ENCODE results near the gene CASQ2.

CASQ2 gene

GRCh38 chr1:115706587-115707425 is 61.7 kb downstream of the CASQ2 start:
- no peak overlapping the region for H3K4me3 ChIP-seq (ENCODE audit: low read length)
- TF ChIP-seq ZNF274 (IDR thresholded peaks at IDR 0.05; ENCODE audit: low read depth, low read length): no peak

GRCh38 chr1:115705963-115706362 is 62.6 kb downstream of the CASQ2 start:
- TF ChIP-seq ZNF274 (IDR thresholded peaks at IDR 0.05; ENCODE audit: low read depth, low read length): no peak
- no peak overlapping the region for H3K4me3 ChIP-seq (ENCODE audit: low read length)

- no peak overlapping the region for H3K4me3 ChIP-seq (ENCODE audit: low read length)
- no peak for TF ChIP-seq ZNF274 (IDR thresholded peaks at IDR 0.05; ENCODE audit: low read depth, low read length)
Measured at GRCh38 chr1:115705085-115705951, 63.2 kb downstream of the CASQ2 start.

- no peak overlapping the region for H3K4me3 ChIP-seq (ENCODE audit: low read length)
- TF ChIP-seq ZNF274 (IDR thresholded peaks at IDR 0.05; ENCODE audit: low read depth, low read length): no peak
Measured at GRCh38 chr1:115702959-115703358, 65.6 kb downstream of the CASQ2 start.

- H3K4me3 ChIP-seq (ENCODE audit: low read length): no peak overlapping the region
- no peak for TF ChIP-seq ZNF274 (IDR thresholded peaks at IDR 0.05; ENCODE audit: low read depth, low read length)
Measured at GRCh38 chr1:115701090-115701489, 67.4 kb downstream of the CASQ2 start.

GRCh38 chr1:115697619-115698018 is 70.9 kb downstream of the CASQ2 start:
- TF ChIP-seq ZNF274 (IDR thresholded peaks at IDR 0.05; ENCODE audit: low read depth, low read length): no peak
- H3K4me3 ChIP-seq (ENCODE audit: low read length): no peak overlapping the region

GRCh38 chr1:115694805-115695204 is 73.7 kb downstream of the CASQ2 start:
- no peak for TF ChIP-seq ZNF274 (IDR thresholded peaks at IDR 0.05; ENCODE audit: low read depth, low read length)

GRCh38 chr1:115692224-115692623 is 76.3 kb downstream of the CASQ2 start:
- no peak for TF ChIP-seq ZNF274 (IDR thresholded peaks at IDR 0.05; ENCODE audit: low read depth, low read length)
- no peak overlapping the region for H3K4me3 ChIP-seq (ENCODE audit: low read length)

More at GRCh38 chr1:115694805-115695204, 73.7 kb downstream of the CASQ2 start:
- no peak overlapping the region for H3K4me3 ChIP-seq (ENCODE audit: low read length)

- TF ChIP-seq ZNF274 (IDR thresholded peaks at IDR 0.05; ENCODE audit: low read depth, low read length): no peak
- no peak overlapping the region for H3K4me3 ChIP-seq (ENCODE audit: low read length)
Measured at GRCh38 chr1:115690972-115691371, 77.5 kb downstream of the CASQ2 start.

- TF ChIP-seq ZNF274 (IDR thresholded peaks at IDR 0.05; ENCODE audit: low read depth, low read length): no peak
- H3K4me3 ChIP-seq (ENCODE audit: low read length): no peak overlapping the region
Measured at GRCh38 chr1:115687744-115688143, 80.8 kb downstream of the CASQ2 start.

- no peak overlapping the region for H3K4me3 ChIP-seq (ENCODE audit: low read length)
- TF ChIP-seq ZNF274 (IDR thresholded peaks at IDR 0.05; ENCODE audit: low read depth, low read length): no peak
Measured at GRCh38 chr1:115685029-115685705, 83.3 kb downstream of the CASQ2 start.

GRCh38 chr1:115682792-115683191 is 85.7 kb downstream of the CASQ2 start:
- H3K4me3 ChIP-seq (ENCODE audit: low read length): no peak overlapping the region
- TF ChIP-seq ZNF274 (IDR thresholded peaks at IDR 0.05; ENCODE audit: low read depth, low read length): no peak

GRCh38 chr1:115680730-115681111 is 87.8 kb downstream of the CASQ2 start:
- no peak overlapping the region for H3K4me3 ChIP-seq (ENCODE audit: low read length)
- no peak for TF ChIP-seq ZNF274 (IDR thresholded peaks at IDR 0.05; ENCODE audit: low read depth, low read length)

GRCh38 chr1:115679141-115679611 is 89.3 kb downstream of the CASQ2 start:
- no peak for TF ChIP-seq ZNF274 (IDR thresholded peaks at IDR 0.05; ENCODE audit: low read depth, low read length)
- no peak overlapping the region for H3K4me3 ChIP-seq (ENCODE audit: low read length)

All from GM08714 (cell line).